Measurements from ENCODE around the gene DDX39B.
A peak's percentile ranks its signal among the peaks of the same experiment; 100 is the strongest.

Gene DDX39B

GRCh38 chr6:31548544-31548873, 6.7 kb upstream of the DDX39B start:
- DNase-seq (ENCODE audit: low read depth, low spot score), result no peak

GRCh38 chr6:31547727-31548543, 6.1 kb upstream of the DDX39B start:
- no peak for DNase-seq (ENCODE audit: low read depth, low spot score)

GRCh38 chr6:31546958-31547726, 5.3 kb upstream of the DDX39B start, which contains the start of gene NFKBIL1:
NFKBIL1 (plus strand) TSS chr6:31547608; CDS start chr6:31547695, 87 bp downstream.
- DNase-seq (ENCODE audit: low read depth, low spot score), result peak; percentile 98

- peak; percentile 95 for DNase-seq (ENCODE audit: low read depth, low spot score)
Measured at GRCh38 chr6:31546339-31546957, 4.6 kb upstream of the DDX39B start, which contains the start of gene ATP6V1G2. ATP6V1G2 (minus strand) TSS chr6:31546608; CDS start chr6:31546559, 49 bp downstream.

GRCh38 chr6:31545291-31545690, 3.5 kb upstream of the DDX39B start:
- DNase-seq (ENCODE audit: low read depth, low spot score), result no peak

GRCh38 chr6:31544676-31545075, 2.9 kb upstream of the DDX39B start:
- no peak for DNase-seq (ENCODE audit: low read depth, low spot score)

- DNase-seq (ENCODE audit: low read depth, low spot score), result no peak
Measured at GRCh38 chr6:31543639-31544038, 1.8 kb upstream of the DDX39B start.

- DNase-seq (ENCODE audit: low read depth, low spot score), result peak; percentile 57
Measured at GRCh38 chr6:31541059-31541657, 645 bp downstream of the DDX39B start.

GRCh38 chr6:31540640-31541039, 1.2 kb downstream of the DDX39B start:
- DNase-seq (ENCODE audit: low read depth, low spot score), result no peak

GRCh38 chr6:31538805-31539400, 2.9 kb downstream of the DDX39B start:
- no peak for DNase-seq (ENCODE audit: low read depth, low spot score)

GRCh38 chr6:31535538-31536324, 6.1 kb downstream of the DDX39B start:
- DNase-seq (ENCODE audit: low read depth, low spot score), result no peak

- no peak for DNase-seq (ENCODE audit: low read depth, low spot score)
Measured at GRCh38 chr6:31534521-31535040, 7.2 kb downstream of the DDX39B start.

GRCh38 chr6:31534011-31534410, 7.8 kb downstream of the DDX39B start:
- DNase-seq (ENCODE audit: low read depth, low spot score), result no peak

GRCh38 chr6:31533455-31533841, 8.4 kb downstream of the DDX39B start:
- no peak for DNase-seq (ENCODE audit: low read depth, low spot score)

GRCh38 chr6:31532644-31533454, 9.0 kb downstream of the DDX39B start:
- no peak for DNase-seq (ENCODE audit: low read depth, low spot score)

- no peak for DNase-seq (ENCODE audit: low read depth, low spot score)
Measured at GRCh38 chr6:31531771-31532643, 9.8 kb downstream of the DDX39B start.

- DNase-seq (ENCODE audit: low read depth, low spot score), result no peak
Measured at GRCh38 chr6:31531162-31531561, 10.6 kb downstream of the DDX39B start.

GRCh38 chr6:31530659-31531058, 11.1 kb downstream of the DDX39B start:
- no peak for DNase-seq (ENCODE audit: low read depth, low spot score)

Data from astrocyte of the hippocampus (primary cell).